Hematopoietic multipotent progenitor cell treated with erythropoietin and hydrocortisone succinate and interleukin-3 and kit ligand, for 17 days (in vitro differentiated cells): ENCODE data around the gene BRD3OS.

Experiments used
- DNase-seq: peaks from one replicate; pipeline ENCODE4 v3.0.0-alpha.2; 2015; ENCODE audit warnings: low spot score

Gene BRD3OS

GRCh38 chr9:134004881-134005280 lies 20.4 kb upstream of the BRD3OS start:
- DNase-seq: no peak

- DNase-seq: no peak
Measured at GRCh38 chr9:134005381-134005780, 19.9 kb upstream of the BRD3OS start.

- DNase-seq: no peak
Measured at GRCh38 chr9:134007150-134007549, 18.1 kb upstream of the BRD3OS start.

DNA sequence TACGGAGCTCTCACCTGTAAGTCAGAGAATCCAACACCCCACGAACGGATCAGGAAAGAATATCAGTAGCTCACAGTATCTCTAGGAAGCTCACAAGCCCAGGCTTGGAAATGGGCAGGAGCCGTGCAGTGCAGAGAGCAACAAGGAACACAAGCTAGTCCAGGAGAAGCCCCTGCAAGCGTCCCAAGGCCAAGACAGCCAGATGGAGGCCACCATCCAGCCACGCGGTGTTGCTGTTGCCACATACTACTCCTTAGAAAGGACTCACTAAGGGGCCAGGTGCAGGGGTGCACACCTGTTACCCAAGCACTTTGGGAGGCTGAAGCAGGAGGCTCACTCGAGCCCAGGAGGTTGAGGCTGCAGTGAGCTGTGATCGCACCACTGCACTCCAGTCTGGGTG lies 17.7 kb upstream of the BRD3OS start:
- DNase-seq: no peak

GRCh38 chr9:134010310-134011173 lies 14.7 kb upstream of the BRD3OS start:
- peak; percentile 15 for DNase-seq

GRCh38 chr9:134011401-134011800 lies 13.9 kb upstream of the BRD3OS start:
- DNase-seq: no peak

DNA sequence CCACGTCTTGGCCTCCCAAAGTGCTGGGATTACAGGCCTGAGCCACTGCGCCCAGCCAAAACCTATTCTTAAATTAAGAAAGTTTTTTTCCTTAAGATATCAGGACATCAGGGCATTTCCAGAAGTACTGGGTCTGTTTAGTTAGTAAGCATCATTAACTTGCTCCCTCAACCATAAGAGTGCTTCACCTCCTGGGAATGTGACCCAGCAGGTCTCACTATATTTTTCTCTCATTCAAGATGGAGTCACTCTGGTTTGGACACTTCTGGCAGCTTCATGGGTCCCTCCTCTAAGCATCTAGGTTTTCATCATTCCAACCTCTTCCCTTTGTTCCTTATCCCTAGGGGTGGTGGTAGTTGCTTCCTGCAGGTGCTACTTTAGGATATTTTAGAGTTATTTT lies 10.3 kb upstream of the BRD3OS start:
- DNase-seq: no peak

GRCh38 chr9:134024214-134024792 lies 978 bp upstream of the BRD3OS start:
- DNase-seq: no peak

GRCh38 chr9:134025606-134026541 lies 593 bp downstream of the BRD3OS start:
- DNase-seq: no peak

DNA sequence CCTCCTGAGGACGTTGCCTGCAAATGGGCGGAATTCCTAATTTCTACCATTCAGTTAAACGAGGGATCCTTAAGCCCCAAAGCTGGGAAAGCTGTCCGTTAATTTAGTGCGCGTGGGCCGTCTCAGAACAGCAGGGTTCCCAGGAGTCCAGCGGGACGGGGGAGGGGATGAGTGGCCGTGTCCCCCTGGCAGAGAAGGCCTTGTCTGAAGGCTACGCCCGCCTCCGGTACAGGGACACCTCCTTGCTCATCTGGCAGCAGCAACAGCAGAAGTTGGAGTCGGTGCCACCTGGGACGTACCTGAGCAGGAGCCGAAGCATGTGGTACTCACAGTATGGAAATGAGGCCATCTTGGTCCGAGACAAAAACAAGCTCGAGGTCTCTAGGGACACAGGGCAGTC lies 1.3 kb downstream of the BRD3OS start:
- no peak for DNase-seq

DNA sequence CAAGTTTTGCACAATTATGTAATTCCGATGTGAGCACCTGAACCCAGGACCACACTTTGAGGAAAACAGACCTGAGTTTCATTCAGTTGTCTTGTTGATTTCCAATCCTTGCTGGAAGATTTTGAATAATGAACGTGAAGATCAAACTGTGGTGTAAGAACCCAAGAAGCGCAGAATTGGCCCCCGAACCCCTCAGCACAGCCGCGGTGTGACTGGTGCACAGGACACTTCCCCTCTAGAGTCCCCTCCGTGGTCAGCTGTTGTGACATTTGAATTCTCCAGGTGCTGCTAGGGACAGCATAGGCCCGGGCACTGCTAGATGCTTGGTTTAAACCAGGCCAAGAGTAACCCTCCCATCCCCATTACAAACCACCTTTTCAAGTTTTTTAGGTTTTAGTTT lies 1.7 kb downstream of the BRD3OS start:
- no peak for DNase-seq

GRCh38 chr9:134027561-134027960 lies 2.3 kb downstream of the BRD3OS start:
- no peak for DNase-seq

- no peak for DNase-seq
Measured at GRCh38 chr9:134028076-134028475, 2.8 kb downstream of the BRD3OS start.

GRCh38 chr9:134028575-134029247 lies 3.4 kb downstream of the BRD3OS start:
- no peak for DNase-seq

DNA sequence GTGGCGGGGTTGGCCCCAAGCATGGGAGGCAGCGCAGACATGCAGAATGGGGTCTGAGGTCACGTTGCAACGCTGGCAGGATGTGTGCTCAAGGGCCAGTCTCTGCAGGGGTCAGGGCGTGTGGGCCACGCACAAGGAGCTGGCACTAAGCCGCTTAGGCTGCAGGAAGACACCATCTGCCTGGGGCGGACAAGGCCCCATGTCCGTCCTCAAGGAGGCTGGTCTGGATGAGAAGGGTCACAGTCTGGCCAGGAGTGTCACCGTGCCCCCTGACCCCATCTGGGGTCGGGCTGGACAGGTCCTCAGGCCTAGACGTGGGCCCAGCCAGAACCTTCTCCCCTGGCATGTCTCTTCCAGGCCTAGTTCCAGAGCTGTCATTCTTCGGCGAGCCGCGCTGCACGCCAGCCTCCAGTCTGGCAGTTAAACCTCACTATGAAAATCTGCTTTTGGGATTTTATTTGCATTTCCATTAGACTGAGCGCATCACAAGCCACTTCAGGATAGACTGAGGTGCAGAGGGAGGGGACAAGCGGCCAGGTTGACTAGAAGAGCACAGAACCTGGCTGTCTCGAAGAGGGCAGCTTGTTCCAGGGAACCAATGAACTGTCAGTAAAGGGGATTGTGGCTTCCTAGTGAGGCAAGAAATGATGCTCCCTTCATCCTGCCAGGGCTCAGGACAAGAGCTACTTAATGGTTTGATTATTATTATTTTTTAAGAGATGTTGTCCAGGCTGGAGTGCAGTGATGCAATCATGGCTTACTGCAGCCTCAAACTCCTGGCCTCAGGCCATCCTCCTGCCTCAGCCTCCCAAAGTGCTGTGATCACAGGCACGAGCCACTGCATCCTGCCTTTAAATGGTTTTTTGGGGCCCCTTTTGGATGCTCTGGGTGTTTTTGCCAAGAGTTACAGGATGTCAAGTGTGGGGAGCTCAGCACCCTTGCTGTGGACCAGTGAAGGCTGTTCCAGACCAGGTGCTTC lies 4.3 kb downstream of the BRD3OS start:
- DNase-seq: no peak

- DNase-seq: no peak
Measured at GRCh38 chr9:134030821-134031470, 5.7 kb downstream of the BRD3OS start.

DNA sequence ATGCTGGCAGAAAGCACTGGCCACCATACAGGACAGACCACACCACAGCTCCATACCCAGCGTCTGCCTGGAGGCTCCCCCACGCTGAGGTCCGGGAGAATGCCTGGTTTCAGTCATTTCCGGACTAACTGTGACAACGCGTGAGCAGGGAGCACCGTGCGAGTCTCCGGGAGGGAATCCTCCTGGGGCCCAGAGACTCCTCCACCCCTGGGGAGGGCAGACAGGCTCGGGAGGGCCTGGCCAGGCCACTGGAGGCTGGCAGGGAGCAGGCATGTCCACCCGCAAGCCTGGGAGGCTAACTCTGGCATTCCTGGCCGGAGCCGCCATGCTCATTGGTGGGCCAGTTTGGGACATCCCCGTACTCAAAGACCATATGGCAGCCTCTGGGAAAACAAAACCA lies 6.5 kb downstream of the BRD3OS start:
- DNase-seq: no peak

DNA sequence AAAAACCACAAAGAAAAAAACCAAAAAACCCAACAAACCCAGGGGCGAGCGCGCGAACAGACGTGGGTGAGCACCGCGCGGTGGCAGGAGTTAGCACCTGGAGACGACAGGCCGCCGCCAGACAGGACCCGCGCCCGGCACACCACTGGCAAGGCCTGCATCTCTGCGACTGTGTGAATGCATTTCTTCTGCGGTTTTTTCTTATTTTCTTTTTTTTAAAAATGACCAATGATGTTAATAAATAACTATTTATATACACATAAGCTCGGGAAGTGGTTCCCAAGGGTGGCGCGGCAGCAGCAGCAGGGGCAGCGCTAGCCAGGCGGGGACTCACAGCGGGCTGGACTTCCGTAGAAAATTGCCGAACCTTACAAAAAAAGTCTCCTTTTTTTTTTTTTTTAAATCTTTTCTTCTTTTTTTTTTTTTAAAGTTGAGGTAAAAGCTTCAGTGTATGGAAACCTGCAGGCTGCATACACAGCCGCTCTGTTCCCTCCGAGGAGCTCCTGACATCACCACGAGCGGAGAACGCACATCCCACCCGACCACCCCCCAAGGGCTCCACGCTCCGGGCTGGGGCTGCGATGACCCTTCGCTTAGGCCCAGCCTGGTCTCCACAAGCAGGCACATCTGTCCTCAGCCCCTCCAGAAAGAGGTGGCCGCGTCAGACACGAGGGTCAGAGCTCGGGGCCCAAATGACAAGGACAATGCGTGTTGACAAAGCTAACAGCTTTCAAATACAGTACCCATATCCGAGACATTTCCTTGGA lies 7.4 kb downstream of the BRD3OS start:
- no peak for DNase-seq

GRCh38 chr9:134033516-134034214 lies 8.4 kb downstream of the BRD3OS start:
- no peak for DNase-seq
